H1 (cell line): ENCODE measurements around the gene KLHL29. TPM values are rescaled to one million over a fixed set of nuclear protein-coding genes. Genes with fewer than 3 reads are reported as not detected.

Experiments used
- CTCF ChIA-PET: fragments of 300-600 bp; sonication (Branson Sonifier 250); formaldehyde crosslinking; loops from one replicate; lab custom pipeline; 2021; ENCODE audit not compliant: partially characterized antibody; lab: Charles Lee
- POLR2A ChIA-PET: fragments of 300-600 bp; sonication (Branson Sonifier 250); formaldehyde crosslinking; loops from one replicate; lab custom pipeline; 2021; ENCODE audit warnings: inconsistent platforms; ENCODE audit not compliant: partially characterized antibody; lab: Charles Lee
- DNase-seq, 2 experiments: peaks; one replicate each; pipeline versions ENCODE4 v3.0.0 to v3.0.0-alpha.2; 2010 to 2022; ENCODE audit warnings: low spot score in 2 of 2, low read depth in 1 of 2, mixed read lengths in 1 of 2
- FAIRE-seq: peaks from 2 replicates; lab custom pipeline; 2011; peaks lifted over from hg19 to GRCh38; lab: Jason Lieb, UNC
- H2AFZ ChIP-seq: 2 replicates; pipeline ENCODE4 v1.8.1; 2012; ENCODE audit warnings: low read length, inconsistent platforms
- H2AK5ac ChIP-seq: 2 replicates; pipeline ENCODE4 v1.6.1; 2013; ENCODE audit warnings: low read depth, low read length
- H2BK120ac ChIP-seq: replicated peaks from 2 replicates; pipeline ENCODE3; 2013; ENCODE audit warnings: low read depth, low read length, inconsistent platforms
- H2BK12ac ChIP-seq: 2 replicates; pipeline ENCODE4 v1.6.1; 2013; ENCODE audit warnings: low read depth, low read length
- H2BK15ac ChIP-seq: 2 replicates; pipeline ENCODE4 v1.6.1; 2013; ENCODE audit warnings: low read length
- H2BK20ac ChIP-seq: 2 replicates; pipeline ENCODE4 v1.6.1; 2013; ENCODE audit warnings: low read length
- H2BK5ac ChIP-seq: 2 replicates; pipeline ENCODE4 v1.6.1; 2013; ENCODE audit warnings: low read depth, low read length
- H3K14ac ChIP-seq: 2 replicates; pipeline ENCODE4 v1.6.1; 2013; ENCODE audit warnings: inconsistent platforms; ENCODE audit not compliant: insufficient read length
- H3K18ac ChIP-seq: 2 replicates; pipeline ENCODE4 v1.6.1; 2013; ENCODE audit warnings: low read length; ENCODE audit errors: extremely low read depth
- H3K23ac ChIP-seq: 2 replicates; pipeline ENCODE4 v1.6.1; 2013; ENCODE audit warnings: inconsistent platforms; ENCODE audit not compliant: insufficient read length
- H3K23me2 ChIP-seq: 2 replicates; pipeline ENCODE4 v1.6.1; 2013; ENCODE audit warnings: low read depth, low read length
- H3K27ac ChIP-seq: 2 replicates; pipeline ENCODE4 v1.6.1; 2011; ENCODE audit warnings: low read depth, low read length, inconsistent platforms
- H3K27me3 ChIP-seq, 4 experiments: replicated peaks in 1 of 4; 1 replicate in 1 of 4; 2 replicates in 3 of 4; pipeline versions ENCODE4 v1.6.1 to v1.8.1; 2011 to 2013; ENCODE audit warnings: low read length in 3 of 4, mild to moderate bottlenecking in 3 of 4, inconsistent platforms in 2 of 4, mixed read lengths in 2 of 4, moderate library complexity in 1 of 4; ENCODE audit not compliant: control insufficient read depth in 3 of 4, insufficient read depth in 3 of 4; ENCODE audit errors: extremely low read depth in 1 of 4
- H3K36me3 ChIP-seq, 4 experiments: 2 replicates each; pipeline versions ENCODE4 v1.6.1 to v1.8.1; 2011 to 2013; ENCODE audit warnings: mild to moderate bottlenecking in 4 of 4, low read length in 3 of 4, moderate library complexity in 2 of 4, control low read depth in 1 of 4, inconsistent platforms in 1 of 4; ENCODE audit not compliant: insufficient read depth in 4 of 4, control insufficient read depth in 2 of 4
- H3K4ac ChIP-seq: replicated peaks from 2 replicates; pipeline ENCODE3; 2013; ENCODE audit warnings: low read length, low read depth, mixed read lengths, inconsistent platforms; ENCODE audit not compliant: insufficient read length
- H3K4me1 ChIP-seq, 4 experiments: replicated peaks in 1 of 4; 1 replicate in 1 of 4; 2 replicates in 3 of 4; pipeline versions ENCODE4 v1.6.1 to v1.8.1; 2011 to 2013; ENCODE audit warnings: low read length in 3 of 4, inconsistent platforms in 2 of 4, mixed read lengths in 1 of 4; ENCODE audit not compliant: insufficient read depth in 4 of 4, control insufficient read depth in 3 of 4
- H3K4me2 ChIP-seq, 2 experiments: 2 replicates each; pipeline versions ENCODE4 v1.6.1 to v1.8.1; 2011 to 2013; ENCODE audit warnings: low read depth in 2 of 2, low read length in 2 of 2, control low read depth in 1 of 2, inconsistent platforms in 1 of 2, mild to moderate bottlenecking in 1 of 2; ENCODE audit not compliant: insufficient read depth in 1 of 2
- H3K4me3 ChIP-seq, 4 experiments: fragments of 200-600, 300-600 bp in 1 of 4; sonication (generic), shearing (Covaris generic), sonication (Bioruptor Twin) in 1 of 4; 2 replicates each; pipeline versions ENCODE4 v1.5.1 to v1.8.1; 2011 to 2016; ENCODE audit warnings: low read length in 4 of 4, low read depth in 3 of 4, control low read depth in 2 of 4, inconsistent platforms in 2 of 4, mild to moderate bottlenecking in 2 of 4, mixed read lengths in 1 of 4, moderate library complexity in 1 of 4; ENCODE audit not compliant: insufficient read depth in 2 of 4; ENCODE audit errors: extremely low read depth in 1 of 4
- H3K56ac ChIP-seq: replicated peaks from 2 replicates; pipeline ENCODE3; 2013; ENCODE audit warnings: low read depth, mild to moderate bottlenecking, mixed read lengths, low read length, inconsistent platforms; ENCODE audit not compliant: insufficient read length
- H3K79me1 ChIP-seq: 2 replicates; pipeline ENCODE4 v1.6.1; 2013; ENCODE audit warnings: low read depth, low read length, control low read depth
- H3K79me2 ChIP-seq, 2 experiments: 2 replicates each; pipeline versions ENCODE4 v1.6.1 to v1.8.1; 2012 to 2013; ENCODE audit warnings: low read length in 2 of 2, mild to moderate bottlenecking in 2 of 2, inconsistent platforms in 1 of 2; ENCODE audit not compliant: insufficient read depth in 2 of 2, control insufficient read depth in 1 of 2
- H3K9ac ChIP-seq, 4 experiments: replicated peaks in 1 of 4; 1 replicate in 1 of 4; 2 replicates in 3 of 4; pipeline versions ENCODE4 v1.6.1 to v1.8.1; 2011 to 2013; ENCODE audit warnings: low read depth in 3 of 4, low read length in 3 of 4, control low read depth in 2 of 4, mild to moderate bottlenecking in 2 of 4, moderate library complexity in 2 of 4, inconsistent platforms in 1 of 4; ENCODE audit errors: extremely low read depth in 1 of 4
- H3K9me3 ChIP-seq, 2 experiments: 2 replicates each; pipeline versions ENCODE4 v1.6.1 to v1.8.1; 2012 to 2013; ENCODE audit warnings: mild to moderate bottlenecking in 2 of 2, moderate library complexity in 2 of 2, control low read depth in 1 of 2, inconsistent platforms in 1 of 2, low read depth in 1 of 2, low read length in 1 of 2, mixed read lengths in 1 of 2; ENCODE audit not compliant: insufficient read depth in 2 of 2
- H4K20me1 ChIP-seq, 2 experiments: replicated peaks in 1 of 2; 2 replicates each; pipeline versions ENCODE3 to v1.8.1; 2011 to 2013; ENCODE audit warnings: inconsistent platforms in 2 of 2, low read length in 2 of 2, mild to moderate bottlenecking in 1 of 2; ENCODE audit not compliant: insufficient read depth in 2 of 2, control insufficient read depth in 1 of 2
- H4K5ac ChIP-seq: 2 replicates; pipeline ENCODE4 v1.6.1; 2013; ENCODE audit warnings: low read length, low read depth, mixed read lengths, inconsistent platforms; ENCODE audit not compliant: insufficient read length
- H4K8ac ChIP-seq: 2 replicates; pipeline ENCODE4 v1.8.0; 2013; ENCODE audit warnings: mild to moderate bottlenecking, moderate library complexity, low read length, inconsistent platforms; ENCODE audit not compliant: insufficient read depth; ENCODE audit errors: extremely low read depth
- H4K91ac ChIP-seq: replicated peaks from 2 replicates; pipeline ENCODE3; 2013; ENCODE audit warnings: low read length, mixed read lengths, inconsistent platforms; ENCODE audit not compliant: insufficient read length
- BRCA1 ChIP-seq: IDR thresholded peaks from 2 replicates; pipeline ENCODE4 v1.6.1; 2012; ENCODE audit warnings: low read depth, low read length, improper control_type of control experiment
- CHD2 ChIP-seq: IDR thresholded peaks from 2 replicates; pipeline ENCODE4 v1.6.1; 2012; ENCODE audit warnings: low read length, improper control_type of control experiment
- CREB1 ChIP-seq: IDR thresholded peaks from 2 replicates; pipeline ENCODE4 v1.6.1; 2012; ENCODE audit warnings: inconsistent platforms
- HDAC2 ChIP-seq, 2 experiments: fragments of 300-600 bp in 1 of 2; sonication (generic) in 1 of 2; IDR thresholded peaks; 2 replicates each; pipeline ENCODE4 v1.6.1; 2011 to 2012; ENCODE audit warnings: low read depth in 2 of 2, low read length in 2 of 2, mild to moderate bottlenecking in 2 of 2, moderate library complexity in 2 of 2, borderline replicate concordance in 1 of 2, inconsistent platforms in 1 of 2
- KDM5A ChIP-seq: fragments of 200-600 bp; IDR thresholded peaks from 2 replicates; pipeline ENCODE4 v1.7.1; 2012; ENCODE audit warnings: mild to moderate bottlenecking, low read length, inconsistent platforms, mixed read lengths
- NANOG ChIP-seq: IDR thresholded peaks from 2 replicates; pipeline ENCODE4 v1.6.1; 2011; ENCODE audit warnings: low read length, low read depth, mild to moderate bottlenecking, inconsistent platforms; ENCODE audit not compliant: insufficient read depth, poor library complexity, severe bottlenecking
- RBBP5 ChIP-seq: IDR thresholded peaks from 2 replicates; pipeline ENCODE4 v1.7.1; 2012; ENCODE audit warnings: low read depth, mild to moderate bottlenecking, inconsistent platforms, low read length, moderate library complexity, borderline replicate concordance
- RFX5 ChIP-seq: IDR thresholded peaks from 2 replicates; pipeline ENCODE4 v1.6.1; 2011; ENCODE audit warnings: low read depth, low read length, improper control_type of control experiment, borderline replicate concordance
- TBP ChIP-seq: IDR thresholded peaks from 2 replicates; pipeline ENCODE4 v1.6.1; 2011; ENCODE audit warnings: low read depth, low read length, improper control_type of control experiment
- ZNF274 ChIP-seq: IDR thresholded peaks from 2 replicates; pipeline ENCODE4 v1.7.0; 2012; ENCODE audit warnings: low read length, borderline replicate concordance; ENCODE audit errors: extremely low read depth
- WGBS, 2 experiments: shearing (Covaris generic) in 1 of 2; methylation state at CpG; one replicate each; pipeline versions ENCODE4 v1.1.6 to v1.1.7; 2013 to 2015; ENCODE audit warnings: low lambda C conversion rate in 2 of 2, mixed read lengths in 2 of 2, inconsistent platforms in 1 of 2, low coverage in 1 of 2, missing lambda C conversion rate in 1 of 2; ENCODE audit not compliant: insufficient replicate concordance in 2 of 2, insufficient coverage in 1 of 2, insufficient read length in 1 of 2; ENCODE audit errors: extremely low coverage in 1 of 2, missing lambda C conversion rate in 1 of 2; 5-methylcytosine and 5-hydroxymethylcytosine counted together
- polyA plus RNA-seq, 7 experiments: library from polyadenylated mRNA; depleted of rRNA in 3 of 7; stranded (reverse) in 5 of 7; unstranded in 2 of 7; fragments of >200 nt in 5 of 7; fragments of 200-250 nt in 2 of 7; gene quantifications; 1 replicate in 5 of 7; 2 replicates in 1 of 7; 4 replicates in 1 of 7; pipeline versions ENCODE4 v1.2.1 to v1.2.3, GENCODE V29; 2011 to 2013; ENCODE audit warnings: missing spikeins in 2 of 7, mixed read lengths in 2 of 7
- total RNA-seq: library from RNA; stranded (reverse); fragmentation: NEBNext Ultra II Directional; extraction: Animal tissue kit (Norgen Biotek cat#: 25700); gene quantifications from 2 replicates; pipeline ENCODE4 v1.2.1, GENCODE V29; 2021
- TF ChIP-seq, protein P1 (sequence below): IDR thresholded peaks from 2 replicates; pipeline ENCODE4 v1.6.1; 2012; ENCODE audit warnings: inconsistent platforms

KLHL29 gene
- total and polyA plus RNA-seq, 2 of the 8 experiments (the other 6 are each of a cell fraction or from before 2014, with no cell fraction given): 1.1 to 4.7 TPM

DNA sequence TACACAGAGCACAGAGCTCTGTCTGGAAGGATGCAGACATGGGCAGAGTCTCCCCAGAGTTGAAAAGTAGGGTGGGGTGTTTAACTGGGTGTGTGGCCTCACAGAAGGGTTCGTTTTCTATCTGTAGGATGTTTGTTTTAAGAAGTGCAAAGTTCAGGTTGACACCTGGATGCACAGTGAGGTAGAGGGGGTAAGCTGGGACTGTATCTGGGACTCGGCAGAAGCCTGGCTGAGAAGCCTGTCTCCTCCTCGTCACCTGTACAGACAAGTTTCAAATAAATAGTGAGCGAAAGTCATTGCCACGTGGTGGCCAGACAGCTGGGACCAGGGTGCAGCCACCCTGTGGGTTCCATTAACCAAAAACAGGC is 145.9 kb downstream of the KLHL29 start:
- Histone ChIP-seq H4K5ac (no peak overlapping the region), H3K79me2 (no peaks in the 10 kb centered on the region), H3K14ac (no peak overlapping the region), H2AK5ac (no peak overlapping the region), H3K4ac (no peak overlapping the region), H2BK15ac (no peak overlapping the region), H3K4me3 (no peak overlapping the region), H4K20me1 (no peaks in the 10 kb centered on the region), H3K4me2 (no peak overlapping the region), H3K18ac (no peak overlapping the region), H3K79me1 (no peaks in the 10 kb centered on the region), H3K27me3 (no peaks in the 10 kb centered on the region), H3K27ac (no peak overlapping the region), H3K56ac (no peak overlapping the region), H2AFZ (no peak overlapping the region), H3K4me1 (peaks cover 6 to 17% (median 13%) of the 10 kb centered on the region in 4 experiments), H3K23me2 (no peaks in the 10 kb centered on the region), H3K9ac (no peak overlapping the region), H2BK20ac (no peak overlapping the region), H4K8ac (no peak overlapping the region), H3K36me3 (no peaks in the 10 kb centered on the region), H3K23ac (no peak overlapping the region), H2BK120ac (no peak overlapping the region), H2BK5ac (no peak overlapping the region), H2BK12ac (no peak overlapping the region), H3K9me3 (no peaks in the 10 kb centered on the region), H4K91ac (no peak overlapping the region)
- POLR2A ChIA-PET: no interaction called here
- FAIRE-seq (no peak), DNase-seq (no peak)
- WGBS, 2 experiments: 87% methylated on average over 5 of the region's 5 CpGs; no CpG with 5 or more reads in 1 of the 2 experiments
- CTCF ChIA-PET: interaction anchor here (0.8 to 1.7 kb wide), 3 partner anchors 11 to 15 kb away, joined by 3 to 6 read pairs (median 5); no protein-coding TSS in a partner anchor
- no peak for TF ChIP-seq RFX5
- TF ChIP-seq NANOG: no peak
- TF ChIP-seq ZNF274: no peak
- no peak for TF ChIP-seq RBBP5
- no peak for TF ChIP-seq BRCA1
- no peak for TF ChIP-seq TBP
- no peak for TF ChIP-seq CREB1
- TF ChIP-seq, protein P1, sequence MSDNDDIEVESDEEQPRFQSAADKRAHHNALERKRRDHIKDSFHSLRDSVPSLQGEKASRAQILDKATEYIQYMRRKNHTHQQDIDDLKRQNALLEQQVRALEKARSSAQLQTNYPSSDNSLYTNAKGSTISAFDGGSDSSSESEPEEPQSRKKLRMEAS: no peak
- no peak for TF ChIP-seq HDAC2 (IDR thresholded peaks at IDR 0.05; ENCODE audit: borderline replicate concordance in 1 of 2, low read depth in 2 of 2, low read length in 2 of 2)
- TF ChIP-seq CHD2: no peak
- no peak for TF ChIP-seq KDM5A
